ENCODE data around the gene GALNTL6.

GALNTL6 gene

GRCh38 chr4:172243551-172243950 is 430.3 kb downstream of the GALNTL6 start:
- DNase-seq: no peak

GRCh38 chr4:172245516-172245915 is 432.3 kb downstream of the GALNTL6 start:
- no peak for DNase-seq

GRCh38 chr4:172253409-172253808 is 440.2 kb downstream of the GALNTL6 start:
- no peak for DNase-seq

- no peak for DNase-seq
Measured at GRCh38 chr4:172256820-172257219, 443.6 kb downstream of the GALNTL6 start.

- DNase-seq: no peak
Measured at GRCh38 chr4:172270397-172270796, 457.2 kb downstream of the GALNTL6 start.

- no peak for DNase-seq
Measured at GRCh38 chr4:172287117-172287516, 473.9 kb downstream of the GALNTL6 start.

- no peak for DNase-seq
Measured at GRCh38 chr4:172305698-172306097, 492.5 kb downstream of the GALNTL6 start.

GRCh38 chr4:172308078-172308477 is 494.9 kb downstream of the GALNTL6 start:
- DNase-seq: no peak

GRCh38 chr4:172311682-172312081 is 498.5 kb downstream of the GALNTL6 start:
- no peak for DNase-seq

- DNase-seq: no peak
Measured at GRCh38 chr4:172323288-172323687, 510.1 kb downstream of the GALNTL6 start.

- DNase-seq: no peak
Measured at GRCh38 chr4:172344308-172344938, 531.2 kb downstream of the GALNTL6 start.

GRCh38 chr4:172348426-172348825 is 535.2 kb downstream of the GALNTL6 start:
- no peak for DNase-seq

- no peak for DNase-seq
Measured at GRCh38 chr4:172352356-172352755, 539.2 kb downstream of the GALNTL6 start.

GRCh38 chr4:172356016-172356415 is 542.8 kb downstream of the GALNTL6 start:
- no peak for DNase-seq

- DNase-seq: no peak
Measured at GRCh38 chr4:172357006-172357540, 543.9 kb downstream of the GALNTL6 start.

GRCh38 chr4:172362569-172362968 is 549.4 kb downstream of the GALNTL6 start:
- DNase-seq: no peak

- DNase-seq: no peak
Measured at GRCh38 chr4:172369471-172369959, 556.3 kb downstream of the GALNTL6 start.

- DNase-seq: no peak
Measured at GRCh38 chr4:172377486-172378140, 564.4 kb downstream of the GALNTL6 start.

GRCh38 chr4:172379834-172380233 is 566.6 kb downstream of the GALNTL6 start:
- DNase-seq: no peak

- DNase-seq: no peak
Measured at GRCh38 chr4:172390331-172390730, 577.1 kb downstream of the GALNTL6 start.

- DNase-seq: no peak
Measured at GRCh38 chr4:172392741-172393140, 579.5 kb downstream of the GALNTL6 start.

- DNase-seq: no peak
Measured at GRCh38 chr4:172393220-172393619, 580.0 kb downstream of the GALNTL6 start.

- DNase-seq: no peak
Measured at GRCh38 chr4:172404676-172405075, 591.5 kb downstream of the GALNTL6 start.

- DNase-seq: no peak
Measured at GRCh38 chr4:172410363-172410762, 597.2 kb downstream of the GALNTL6 start.

All from Kasumi-1 (cell line).